IPS-NIHi11 (cell line): ENCODE measurements around the gene STARD9.
A peak's percentile ranks its signal among the peaks of the same experiment; 100 is the strongest.
"Not testable (repeated sequence)": the region's sequence is repeated elsewhere in the genome, so short reads cannot be mapped to it uniquely, and the experiment has no call there.

Source experiments
- DNase-seq: peaks from one replicate; pipeline ENCODE4 v3.0.0; 2012; ENCODE audit warnings: mixed read lengths, low spot score

Gene STARD9

DNA sequence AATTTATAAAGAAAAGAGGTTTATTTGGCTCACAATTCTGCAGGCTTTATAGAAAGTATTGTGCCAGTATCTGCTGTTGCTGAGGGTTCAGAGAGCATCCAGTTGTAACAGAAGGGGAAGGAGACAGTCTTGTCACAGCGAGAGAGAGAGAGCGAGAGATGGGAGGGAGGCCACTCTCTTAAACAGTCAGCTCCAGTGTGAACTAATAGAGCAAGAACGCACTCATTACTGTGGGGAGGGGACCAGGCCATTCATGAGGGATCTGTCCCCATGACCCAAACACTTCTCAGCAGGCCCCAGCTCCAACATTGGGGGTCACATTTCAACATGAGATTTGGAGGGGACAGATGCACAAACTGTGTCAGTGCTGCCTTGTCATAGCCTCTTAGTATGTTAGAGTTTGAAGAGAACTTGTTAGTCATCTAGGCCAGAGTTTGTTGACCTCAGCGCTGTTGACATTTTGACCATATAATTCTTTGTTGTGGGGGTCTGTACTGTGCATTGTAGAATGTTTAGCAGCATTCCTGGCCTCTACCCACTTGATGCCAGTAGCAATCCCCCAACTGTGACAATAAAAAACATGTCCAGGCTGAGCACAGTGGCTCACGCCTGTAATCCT is 15.3 kb downstream of the STARD9 start:
- DNase-seq, result no peak

GRCh38 chr15:42591238-42591934 is 16.0 kb downstream of the STARD9 start:
- DNase-seq, result peak; percentile 56

GRCh38 chr15:42592716-42593115 is 17.3 kb downstream of the STARD9 start:
- DNase-seq, result no peak

GRCh38 chr15:42593143-42593542 is 17.7 kb downstream of the STARD9 start:
- DNase-seq, result no peak

DNA sequence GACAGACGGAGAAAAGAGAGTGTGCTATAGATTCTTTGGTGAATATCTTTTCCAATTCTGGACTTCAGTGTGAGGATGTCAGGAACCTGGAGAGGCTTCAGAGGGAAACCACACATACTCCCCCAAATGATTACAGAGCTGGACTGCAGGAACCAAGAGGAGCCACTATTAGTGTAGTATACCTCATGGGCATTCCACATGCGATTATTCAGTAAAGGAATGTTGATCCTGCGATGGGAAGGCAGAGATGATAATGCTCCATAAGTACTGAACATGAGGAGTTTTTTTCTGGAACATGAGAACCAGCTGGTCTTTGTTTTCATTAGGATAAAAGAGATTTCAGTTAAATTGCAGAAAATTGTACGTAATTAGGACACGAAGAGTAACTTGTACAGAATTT is 18.7 kb downstream of the STARD9 start:
- no peak for DNase-seq

DNA sequence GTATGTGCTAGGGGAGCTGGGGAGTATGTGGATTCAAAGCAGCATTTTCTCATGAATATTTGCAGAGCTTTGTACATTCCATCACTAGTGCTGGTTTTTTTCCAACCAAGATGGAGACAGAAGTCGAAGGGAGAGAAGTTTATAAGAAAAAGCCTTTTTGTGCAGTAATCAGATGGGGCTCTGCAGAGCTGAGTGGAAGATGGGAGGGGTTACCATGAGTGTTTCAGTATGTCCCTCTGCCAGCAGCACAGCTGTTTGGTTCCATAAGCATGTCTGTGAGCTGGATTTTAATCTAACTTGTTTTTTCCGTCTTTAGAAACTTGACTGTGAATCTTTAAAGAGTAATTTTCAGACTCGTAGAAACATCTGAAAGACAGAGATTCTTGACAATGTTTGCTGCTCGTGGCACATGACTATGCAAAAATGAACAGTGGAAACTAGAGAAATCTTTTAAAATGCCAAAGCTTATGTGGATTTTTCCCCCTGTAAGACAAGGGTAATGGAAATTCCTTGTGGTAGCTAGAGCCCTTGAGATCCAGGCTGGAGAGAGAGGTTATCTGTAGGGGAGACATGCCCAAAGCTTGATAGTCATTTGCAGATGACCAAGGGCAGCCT is 20.3 kb downstream of the STARD9 start:
- DNase-seq, result no peak

GRCh38 chr15:42601316-42601715 is 25.9 kb downstream of the STARD9 start:
- DNase-seq, result not testable (repeated sequence)

DNA sequence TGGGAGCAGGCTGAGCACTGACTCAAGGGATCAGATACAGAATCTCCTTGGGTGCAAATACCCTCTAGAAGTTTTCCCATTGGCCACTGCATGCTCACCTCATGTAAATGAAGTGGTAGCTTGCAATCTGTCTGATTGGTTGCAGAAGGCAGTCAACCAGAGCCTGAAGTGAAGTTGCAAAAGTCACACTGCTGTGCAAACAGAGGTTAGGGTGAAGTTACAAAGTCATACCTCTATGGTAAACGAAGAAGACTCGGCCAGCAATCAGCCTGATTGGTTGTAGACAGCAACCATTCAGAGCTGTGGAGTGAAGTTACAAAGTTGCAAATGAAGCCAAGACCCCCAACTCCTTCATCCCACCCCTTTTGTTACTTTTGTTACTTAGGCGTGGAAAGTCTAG is 27.1 kb downstream of the STARD9 start:
- no peak for DNase-seq

- DNase-seq, result no peak
Observed at GRCh38 chr15:42603978-42604377, 28.6 kb downstream of the STARD9 start.

DNA sequence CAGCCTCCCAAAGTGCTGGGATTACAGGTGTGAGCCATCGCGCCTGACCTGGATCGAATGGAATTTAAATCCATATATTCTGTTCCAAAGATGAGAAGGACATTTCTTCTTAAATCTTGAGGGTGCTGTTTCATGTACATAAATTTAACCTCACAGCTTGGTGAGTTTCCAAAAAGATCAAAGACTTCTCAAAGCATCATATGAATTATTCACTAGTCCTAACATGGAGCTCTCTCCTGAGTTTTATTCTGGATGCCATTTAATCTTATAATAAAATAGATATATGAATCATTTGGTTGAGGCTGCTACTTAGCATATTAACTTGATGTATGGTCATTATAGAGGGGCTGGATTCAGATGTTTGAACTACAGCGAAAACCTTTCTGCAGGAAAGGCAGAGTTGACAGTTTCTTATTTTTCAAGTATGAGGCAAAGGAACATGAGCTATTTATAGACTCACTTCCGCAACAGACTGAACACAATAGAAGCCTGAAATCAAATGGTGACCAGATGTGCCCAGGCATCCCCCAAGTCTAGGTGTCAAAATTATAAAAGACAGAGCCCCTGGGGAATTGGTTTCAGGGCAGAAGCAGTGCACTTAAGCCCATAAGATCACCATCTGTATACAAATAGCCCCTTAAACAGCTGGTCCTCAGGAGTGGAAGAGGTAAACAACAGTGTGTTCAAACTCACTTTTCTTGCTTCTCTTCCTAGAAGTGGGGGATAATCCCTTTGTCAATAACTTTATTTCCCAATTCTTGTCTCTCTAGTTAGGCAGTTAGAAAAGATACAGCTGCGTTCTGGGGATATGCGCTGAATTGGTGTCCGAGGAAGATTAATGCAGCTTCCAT is 29.7 kb downstream of the STARD9 start:
- no peak for DNase-seq

DNA sequence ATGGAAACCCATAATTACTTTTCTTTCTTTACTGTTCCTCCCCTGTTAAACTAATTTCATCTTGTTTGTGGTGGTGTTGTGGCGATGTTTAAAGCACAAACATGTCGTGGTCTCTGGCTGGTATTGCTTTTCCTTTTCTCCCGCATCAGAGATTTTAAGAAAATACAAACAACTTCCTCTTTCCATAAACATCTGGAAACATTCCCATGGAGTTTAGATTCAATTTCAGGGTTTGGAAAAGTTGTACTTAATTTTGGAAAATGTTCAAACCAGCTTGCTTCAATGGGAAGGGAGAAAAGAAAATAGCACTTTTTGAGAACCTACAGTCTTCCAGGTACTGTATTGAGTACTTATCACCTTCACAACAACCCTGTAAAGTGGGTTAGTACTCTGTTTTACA is 30.4 kb downstream of the STARD9 start:
- no peak for DNase-seq

DNA sequence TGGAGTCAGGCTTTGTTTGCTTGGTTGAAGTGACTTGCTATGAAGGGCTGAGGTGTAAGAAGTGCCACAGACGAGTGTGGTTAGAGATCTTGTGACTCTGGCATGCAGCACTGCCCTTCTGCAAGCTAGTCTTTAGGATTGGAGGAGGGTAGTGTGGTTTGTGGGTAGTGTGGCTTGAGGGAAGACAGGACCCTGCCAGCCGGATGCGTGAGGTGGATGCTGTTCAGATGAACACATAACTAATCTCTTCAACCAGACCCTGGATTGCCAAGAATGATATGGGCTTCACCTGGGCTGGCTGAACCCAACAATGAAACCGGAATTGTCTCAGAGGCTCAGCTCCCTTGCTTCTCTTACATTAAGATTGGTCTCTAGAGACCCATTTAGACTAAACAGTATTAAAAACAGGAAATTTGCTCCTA is 32.7 kb downstream of the STARD9 start:
- DNase-seq, result no peak

GRCh38 chr15:42608752-42609488 is 33.5 kb downstream of the STARD9 start:
- DNase-seq, result no peak

- no peak for DNase-seq
Observed at GRCh38 chr15:42611532-42611931, 36.1 kb downstream of the STARD9 start.

DNA sequence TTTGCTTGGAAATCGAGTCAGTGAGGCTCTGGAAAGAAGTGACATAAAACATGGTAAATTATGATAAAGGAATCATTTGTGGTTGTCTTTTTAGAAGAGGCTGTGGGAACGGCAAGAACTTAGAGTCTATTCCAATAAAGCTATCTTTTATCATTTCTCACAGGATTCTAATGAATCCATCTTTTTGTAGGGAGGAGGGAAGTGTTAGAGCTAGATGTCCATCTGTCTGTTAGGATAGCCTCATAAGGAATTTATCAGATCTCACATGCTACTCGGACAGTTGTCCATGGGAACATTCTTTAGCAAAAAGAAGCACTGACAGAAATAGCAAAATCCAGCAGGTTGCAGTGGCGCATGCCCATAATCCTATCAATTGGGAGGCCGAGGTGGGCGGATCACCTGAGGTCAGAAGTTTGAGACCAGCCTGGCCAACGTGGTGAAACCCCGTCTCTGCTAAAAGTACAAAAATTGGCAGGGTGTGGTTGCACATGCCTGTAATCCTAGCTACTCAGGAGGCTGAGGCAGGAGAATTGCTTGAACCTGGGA is 37.0 kb downstream of the STARD9 start:
- no peak for DNase-seq

DNA sequence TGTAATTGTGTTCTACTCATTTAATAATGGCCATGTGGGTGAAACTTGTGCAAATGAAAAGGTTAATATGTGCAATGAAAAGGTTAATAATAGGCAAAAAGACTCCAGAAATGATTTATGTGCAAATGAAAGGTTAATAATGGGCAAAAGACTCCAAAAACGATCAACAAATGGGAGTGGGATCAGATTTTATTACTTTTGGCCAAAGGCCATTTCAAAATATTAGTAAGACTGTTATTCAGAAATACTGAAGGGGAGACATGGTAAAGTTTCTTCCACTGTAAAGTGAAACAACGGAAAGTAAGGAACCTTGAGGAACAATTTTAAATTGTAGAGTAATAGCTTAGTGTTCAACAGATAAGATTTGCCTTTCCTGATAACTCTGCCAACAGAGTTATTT is 40.7 kb downstream of the STARD9 start:
- no peak for DNase-seq

- peak; percentile 46 for DNase-seq
Observed at GRCh38 chr15:42619656-42620371, 44.4 kb downstream of the STARD9 start.

DNA sequence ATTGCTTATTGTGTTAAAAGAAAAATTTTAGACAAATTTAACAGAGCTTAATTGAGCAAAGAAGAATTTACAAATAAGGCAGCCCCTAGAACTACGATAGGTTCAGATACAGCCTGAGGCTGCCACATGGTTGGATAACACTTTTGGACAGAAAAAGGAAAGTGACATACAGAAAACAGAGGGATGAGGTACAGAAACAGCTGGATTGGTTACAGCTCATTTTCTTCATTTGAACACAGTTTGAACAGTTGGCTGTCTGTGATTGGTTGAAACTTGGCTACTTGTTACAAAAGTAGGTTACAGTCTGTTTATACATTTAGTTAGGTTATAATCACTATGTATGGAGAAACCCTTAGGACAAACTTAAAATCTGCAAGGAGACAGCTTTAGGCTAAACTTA is 46.0 kb downstream of the STARD9 start:
- no peak for DNase-seq

DNA sequence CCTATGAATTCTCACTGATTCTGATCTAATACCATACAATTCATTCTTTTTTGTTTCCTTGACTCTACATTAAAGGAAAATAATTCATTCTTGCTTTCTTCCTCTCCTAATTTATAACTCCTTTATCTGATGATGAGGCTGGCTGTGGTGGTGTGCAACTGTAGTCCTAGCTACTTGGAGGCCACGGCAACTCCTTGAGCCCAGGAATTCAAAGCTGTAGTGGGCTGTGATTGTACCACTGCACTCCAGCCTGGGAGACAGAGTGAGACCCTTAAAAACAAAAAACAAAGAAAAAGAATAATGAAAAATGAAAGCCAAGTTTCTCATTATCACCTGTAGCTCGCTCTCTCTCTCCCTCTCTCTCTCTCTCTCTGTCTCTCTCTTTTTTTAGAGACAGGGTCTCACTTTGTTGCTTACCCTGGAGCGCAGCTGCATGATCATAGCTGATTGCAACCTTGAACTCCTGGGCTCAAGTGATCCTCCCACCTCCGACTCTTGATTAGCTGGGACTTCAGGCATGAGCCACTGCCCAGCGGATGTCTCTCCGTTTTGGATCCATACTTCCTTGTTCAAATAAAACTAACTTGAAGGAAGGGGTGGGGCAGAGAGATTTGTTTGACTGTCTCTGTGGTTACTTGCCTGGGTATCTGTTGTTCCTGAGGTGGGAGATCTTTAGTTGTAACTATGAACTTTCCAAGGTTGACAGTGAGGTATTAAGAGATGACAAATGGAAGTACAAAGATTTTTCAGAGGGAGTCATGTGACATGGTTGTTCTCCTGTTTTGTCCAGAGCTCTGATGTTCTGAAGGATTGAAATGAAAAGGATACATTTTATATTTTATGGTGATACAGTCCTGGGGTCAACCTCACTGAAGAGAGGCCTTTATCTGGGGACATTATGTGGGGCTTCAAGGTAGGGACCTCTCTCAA is 46.9 kb downstream of the STARD9 start:
- no peak for DNase-seq

DNA sequence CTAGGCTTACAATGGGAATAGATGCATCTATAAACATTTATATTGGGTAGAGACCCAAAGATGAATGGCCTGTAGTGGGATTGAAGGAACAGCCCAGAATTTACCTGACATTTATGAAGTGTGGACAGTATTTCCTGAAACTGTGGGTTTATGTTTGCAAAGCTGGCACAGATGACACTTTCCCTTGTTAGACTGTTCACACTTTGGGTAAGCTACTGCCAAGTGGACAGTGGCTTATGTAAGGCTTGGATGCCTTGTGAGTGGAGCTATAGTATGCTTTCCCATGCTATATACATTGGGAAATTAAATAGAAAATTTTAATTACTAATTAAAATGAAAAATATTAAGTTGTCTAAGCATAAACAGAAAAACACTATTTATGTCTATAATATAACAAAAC is 48.5 kb downstream of the STARD9 start:
- DNase-seq, result no peak
